HCT116 (cell line): ENCODE results near the gene USP36.

Source experiments
- CTCF ChIP-seq, 3 experiments: fragments of 200-600 bp in 1 of 3; sonication (generic) in 1 of 3; IDR thresholded peaks in 2 of 3; conservative IDR thresholded peaks in 1 of 3; 2 replicates each; pipeline ENCODE4 v1.5.1; 2012 to 2017; ENCODE audit warnings: low read depth in 2 of 3, low read length in 2 of 3, antibody characterized with exemption in 1 of 3, borderline replicate concordance in 1 of 3, control low read depth in 1 of 3, mild to moderate bottlenecking in 1 of 3, mixed read lengths in 1 of 3, mixed run types in 1 of 3, moderate library complexity in 1 of 3; ENCODE audit not compliant: insufficient read depth in 1 of 3
- EGR1 ChIP-seq: IDR thresholded peaks from 2 replicates; pipeline ENCODE4 v1.6.1; 2012; ENCODE audit warnings: low read depth
- EZH2 ChIP-seq: fragments of 200-600 bp; sonication (generic); IDR thresholded peaks from 2 replicates; pipeline ENCODE4 v1.6.1; 2017; ENCODE audit warnings: antibody characterized with exemption, mixed run types
- FOSL1 ChIP-seq: IDR thresholded peaks from 2 replicates; pipeline ENCODE4 v1.6.1; 2012; ENCODE audit warnings: low read depth
- POLR2A ChIP-seq: IDR thresholded peaks from 2 replicates; pipeline ENCODE4 v1.7.0; 2011; ENCODE audit warnings: borderline replicate concordance; ENCODE audit not compliant: insufficient read depth, insufficient read length; ENCODE audit errors: extremely low read depth
- REST ChIP-seq: IDR thresholded peaks from 2 replicates; pipeline ENCODE4 v1.6.1; 2012; ENCODE audit warnings: low read depth
- ZBTB33 ChIP-seq: IDR thresholded peaks from 2 replicates; pipeline ENCODE4 v1.6.1; 2011; ENCODE audit warnings: mild to moderate bottlenecking, low read length, moderate library complexity; ENCODE audit not compliant: insufficient replicate concordance; ENCODE audit errors: extremely low read depth
- ZNF274 ChIP-seq: fragments of 200-500 bp; sonication (Bioruptor generic); IDR thresholded peaks from 2 replicates; pipeline ENCODE4 v1.6.1; 2014; ENCODE audit warnings: mild to moderate bottlenecking, low read depth, low read length, inconsistent platforms

GRCh38 chr17:78748730-78749317 is 91.8 kb downstream of the USP36 start:
- TF ChIP-seq REST (no peak), CTCF (IDR thresholded peaks at IDR 0.05 in 2 of 3, conservative IDR thresholded peaks at IDR 0.05 in 1 of 3; ENCODE audit: borderline replicate concordance in 1 of 3, insufficient read depth in 1 of 3, low read depth in 2 of 3, low read length in 2 of 3) (no peak), ZNF274 (no peak), EGR1 (no peak), FOSL1 (no peak), ZBTB33 (no peak), EZH2 (no peak), POLR2A (no peak)
